GM21423 (cell line): ENCODE results near the gene C1orf21.

Source experiments
- ATAC-seq: cut with Tn5 transposase; IDR thresholded peaks from one replicate; pipeline ENCODE4 v1.9.1; 2021; ENCODE audit warnings: mild to moderate bottlenecking, moderate library complexity; ENCODE audit not compliant: unreplicated experiment

Gene C1orf21

DNA sequence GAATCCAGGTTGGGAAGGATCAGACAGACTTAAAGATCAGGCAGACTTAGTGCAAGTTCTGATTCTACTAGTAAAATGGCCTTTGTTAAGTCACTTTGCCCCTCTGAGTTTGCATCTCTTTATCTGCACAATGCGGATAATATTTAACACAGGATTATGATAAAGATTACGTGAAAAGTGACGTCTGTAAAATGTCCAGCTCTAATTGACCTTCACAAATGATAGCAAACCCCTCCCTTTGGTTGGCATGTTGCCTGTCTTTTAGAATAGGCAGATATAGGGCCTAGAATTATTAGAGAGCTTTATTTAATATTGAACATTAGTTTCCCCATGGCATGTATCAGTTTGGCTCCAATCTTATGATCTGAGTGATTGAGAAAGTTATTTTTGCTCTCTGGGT, 55.4 kb downstream of the C1orf21 start:
- ATAC-seq, result no peak

DNA sequence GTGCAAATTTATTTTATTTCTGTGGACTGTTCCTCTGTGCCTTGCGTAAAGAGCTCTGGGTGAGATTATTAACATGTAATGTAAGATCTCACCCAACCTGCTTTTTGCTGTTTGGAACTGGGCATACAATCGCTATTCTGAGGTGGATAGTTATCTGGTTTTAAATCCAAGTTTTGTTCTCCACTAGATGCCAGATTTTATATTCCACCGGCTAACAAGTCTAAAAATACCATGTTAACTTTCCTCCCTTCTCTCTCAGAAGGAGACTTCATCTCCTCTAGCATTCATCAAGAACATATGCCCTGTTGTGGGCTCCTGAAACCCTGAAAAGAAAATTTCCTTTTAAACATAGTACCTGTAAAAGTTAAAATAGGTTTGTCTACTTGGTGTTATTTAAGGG, 56.4 kb downstream of the C1orf21 start:
- ATAC-seq, result no peak

DNA sequence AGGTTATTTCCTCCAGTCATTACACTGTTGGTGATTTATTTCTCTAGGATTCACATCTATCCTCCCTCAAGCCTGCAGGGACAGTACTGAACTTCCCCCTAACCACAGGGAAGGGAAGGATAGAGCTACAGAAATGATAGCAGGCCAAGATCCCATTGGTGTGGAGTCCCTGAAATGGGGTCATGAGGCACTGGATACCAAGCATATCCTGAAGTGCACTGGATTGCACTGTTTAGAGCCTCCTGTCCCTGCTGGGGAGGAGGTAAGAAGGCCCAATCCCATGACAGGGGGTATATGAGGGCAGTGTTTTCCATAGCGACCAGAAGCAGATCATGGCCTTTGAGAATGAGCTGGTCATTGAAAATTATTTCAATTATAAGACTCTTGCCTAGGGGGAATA, 56.8 kb downstream of the C1orf21 start:
- no peak for ATAC-seq

DNA sequence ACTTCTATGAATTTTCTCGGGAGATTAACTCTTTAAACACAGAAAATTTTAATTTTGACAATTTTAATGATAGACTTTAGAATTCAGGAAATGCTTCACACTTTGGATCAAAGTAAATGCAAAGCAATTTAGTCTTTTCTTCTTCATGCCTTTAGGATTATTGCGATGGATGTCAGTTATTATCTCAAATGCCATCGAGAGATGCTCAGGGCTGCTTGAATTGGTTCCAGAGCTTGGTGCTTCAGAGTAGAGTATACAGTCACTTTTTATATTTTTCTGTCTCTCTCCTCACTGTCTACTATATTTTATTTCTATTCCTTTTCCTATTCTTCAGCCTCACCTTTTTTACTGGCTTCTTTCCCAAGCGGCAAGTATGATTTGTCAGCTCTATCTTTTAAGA, 59.2 kb downstream of the C1orf21 start:
- ATAC-seq, result no peak

DNA sequence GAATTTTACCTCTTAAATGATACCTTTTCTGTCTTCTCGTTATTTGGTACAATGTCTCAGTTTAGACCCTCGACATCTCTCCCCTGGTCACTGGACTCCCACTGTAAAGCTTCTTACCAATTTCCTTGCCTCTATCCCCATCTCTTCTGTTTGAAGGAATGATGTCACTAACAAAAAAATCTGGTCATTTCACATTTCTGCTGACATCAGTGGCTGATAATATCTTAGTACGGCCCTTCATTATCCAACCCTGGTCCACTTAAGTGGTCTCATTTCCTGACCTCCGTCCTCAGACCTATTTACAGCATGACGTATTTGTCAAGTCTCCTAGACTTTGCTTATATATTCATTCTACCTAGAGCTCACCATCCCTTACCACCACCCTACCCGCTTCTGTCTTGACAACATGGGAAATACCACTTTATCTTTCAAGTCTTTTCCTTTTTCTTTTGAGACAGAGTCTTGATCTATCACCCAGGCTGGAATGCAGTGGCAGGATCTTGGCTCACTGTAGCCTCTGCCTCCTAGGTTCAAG, 60.9 kb downstream of the C1orf21 start:
- ATAC-seq, result no peak

DNA sequence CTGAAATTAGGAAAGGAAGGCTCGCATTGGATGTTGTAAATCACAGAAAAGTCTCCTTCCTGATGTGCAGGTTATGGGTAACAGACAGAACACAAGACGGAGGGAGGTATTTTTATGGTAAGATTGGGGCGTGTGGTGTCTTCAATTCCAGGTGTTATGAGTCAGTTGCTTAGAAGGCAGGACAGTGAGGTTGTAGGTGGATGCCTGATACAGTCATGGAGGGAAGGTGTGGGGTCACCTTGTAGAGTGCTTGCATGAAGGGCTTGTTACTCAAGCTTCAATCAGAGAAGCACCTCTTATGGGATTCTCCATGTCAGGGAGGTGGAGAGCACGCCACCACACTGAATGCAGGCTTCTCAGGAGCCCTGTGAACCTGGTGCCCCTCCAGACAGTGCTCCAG, 63.1 kb downstream of the C1orf21 start:
- no peak for ATAC-seq

DNA sequence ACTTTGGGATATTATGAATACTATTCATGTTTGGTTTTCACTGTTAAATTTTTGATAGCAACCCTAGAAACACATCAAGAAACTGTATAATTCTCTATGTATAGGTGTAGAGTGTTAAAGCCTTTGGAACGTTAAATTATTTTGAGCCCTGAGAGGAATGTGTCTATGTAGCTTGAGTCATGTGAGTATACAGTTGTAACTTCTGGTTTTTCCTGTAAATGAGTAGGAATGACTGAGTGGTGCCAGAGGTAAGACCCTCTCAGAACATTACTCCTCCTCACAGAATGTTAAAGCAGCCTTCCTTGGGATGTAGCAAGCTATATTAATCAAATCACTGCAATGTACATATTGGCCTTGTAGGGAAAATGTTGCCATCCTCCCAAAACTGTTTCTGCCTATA, 69.0 kb downstream of the C1orf21 start:
- no peak for ATAC-seq

DNA sequence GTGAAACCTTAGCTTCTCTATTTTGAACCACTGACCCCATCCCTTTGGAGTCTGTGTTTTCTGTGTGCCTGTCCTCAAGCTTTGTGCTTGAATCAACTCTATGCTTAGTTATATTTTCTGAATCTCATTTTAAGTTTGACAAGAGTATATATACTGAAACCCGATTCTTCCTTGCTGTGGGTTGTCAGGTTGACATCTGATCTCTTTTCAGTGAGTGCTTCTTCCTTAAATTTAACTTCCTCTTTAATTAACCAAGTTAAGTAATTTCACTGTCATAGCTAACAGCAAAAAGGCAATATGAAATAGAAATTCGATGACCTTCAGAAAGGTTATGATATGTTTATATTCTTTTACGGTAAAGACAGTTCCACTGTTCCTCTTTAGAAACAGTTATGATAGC, 69.4 kb downstream of the C1orf21 start:
- no peak for ATAC-seq

DNA sequence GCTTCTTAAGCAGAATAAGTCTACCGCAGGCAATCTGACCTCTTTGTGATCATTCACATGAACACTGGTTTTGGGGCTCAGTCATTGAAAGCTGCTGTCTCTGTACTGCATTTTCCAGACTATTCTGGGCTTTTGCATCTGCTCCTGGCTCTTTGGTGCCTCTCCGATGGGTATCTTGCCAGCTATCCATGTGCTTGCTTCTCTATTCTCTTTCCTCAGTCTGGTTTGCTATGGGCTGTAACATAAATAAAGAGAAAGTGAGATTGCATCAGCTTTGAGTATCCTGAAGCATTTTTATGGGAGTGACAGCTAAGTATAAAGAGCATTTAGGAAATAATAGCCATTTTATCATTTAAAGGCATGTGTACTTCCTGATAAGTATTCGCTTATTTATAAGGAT, 70.7 kb downstream of the C1orf21 start:
- no peak for ATAC-seq

DNA sequence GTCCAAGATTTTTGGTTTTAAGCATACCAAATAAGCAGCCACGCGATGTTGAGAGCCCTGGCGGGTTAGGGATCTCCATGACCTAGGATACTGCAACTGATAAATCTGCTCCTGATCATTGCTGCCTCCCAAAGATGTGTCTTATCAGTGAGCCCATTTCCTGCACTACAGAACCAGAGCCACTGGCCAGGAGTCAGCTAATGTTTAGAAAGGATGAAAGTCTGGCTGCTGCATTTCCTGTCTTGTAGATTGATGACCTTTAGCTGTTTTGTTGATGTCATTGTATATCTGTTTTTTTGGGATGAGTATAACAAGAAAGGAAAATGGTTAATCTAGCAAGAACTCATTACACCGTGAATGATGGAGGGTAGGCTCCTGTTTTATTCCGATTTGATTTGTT, 74.5 kb downstream of the C1orf21 start:
- ATAC-seq, result no peak

DNA sequence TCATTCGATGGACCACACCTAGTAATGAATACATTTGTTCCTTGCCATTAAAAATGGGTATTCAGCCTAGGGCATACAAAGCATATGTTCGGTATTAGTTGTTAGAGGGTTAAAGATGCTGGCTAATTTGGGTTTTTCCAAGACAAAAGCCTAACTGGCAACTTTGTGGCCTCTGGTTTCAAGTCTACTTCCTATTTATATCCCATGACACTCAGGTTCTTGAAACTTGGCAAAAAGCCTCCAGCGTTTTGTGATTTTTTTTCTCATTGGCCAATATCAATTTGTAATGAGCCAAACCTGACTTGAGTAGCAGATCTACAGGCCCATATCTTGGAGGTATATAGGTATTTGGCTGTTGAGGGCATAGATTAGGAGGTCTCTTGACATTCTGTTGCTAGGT, 75.3 kb downstream of the C1orf21 start:
- no peak for ATAC-seq

DNA sequence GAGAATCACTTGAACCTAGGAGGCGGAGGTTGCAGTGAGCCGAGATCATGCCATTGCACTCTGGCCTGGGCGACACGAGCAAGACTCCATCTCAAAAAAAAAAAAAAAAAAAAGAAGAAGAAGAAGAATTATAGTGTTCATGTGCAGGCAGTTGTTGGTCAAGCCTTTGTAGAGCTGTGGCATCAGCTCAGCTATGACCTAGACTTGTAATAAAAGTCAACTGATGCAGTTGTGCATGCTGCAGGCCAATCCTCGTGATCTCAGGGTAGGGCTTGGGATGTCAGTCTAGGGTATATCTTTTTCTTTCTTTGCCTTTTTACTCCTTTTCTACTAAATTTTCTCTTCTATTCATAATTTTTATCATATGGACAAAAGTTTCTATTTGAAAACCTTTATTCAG, 76.2 kb downstream of the C1orf21 start:
- ATAC-seq, result no peak

DNA sequence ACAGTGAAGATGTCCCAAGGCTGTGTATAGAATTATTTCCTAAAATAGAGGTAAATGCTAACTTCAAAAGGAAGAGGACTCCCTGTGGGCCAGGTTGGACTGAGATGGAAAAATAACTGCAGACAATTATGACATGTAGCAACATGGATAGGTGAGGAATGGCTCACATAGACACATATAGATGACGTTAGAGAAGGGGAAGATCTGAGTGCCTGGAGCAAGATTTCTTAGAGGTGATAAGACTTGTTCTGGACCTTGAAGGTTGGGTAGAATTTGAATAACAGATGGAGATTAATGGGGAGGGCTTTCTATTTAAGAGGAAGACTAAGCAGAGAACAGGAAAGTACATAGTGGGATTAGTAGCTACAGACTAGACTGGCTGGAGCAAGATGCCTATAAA, 76.9 kb downstream of the C1orf21 start:
- ATAC-seq, result no peak

DNA sequence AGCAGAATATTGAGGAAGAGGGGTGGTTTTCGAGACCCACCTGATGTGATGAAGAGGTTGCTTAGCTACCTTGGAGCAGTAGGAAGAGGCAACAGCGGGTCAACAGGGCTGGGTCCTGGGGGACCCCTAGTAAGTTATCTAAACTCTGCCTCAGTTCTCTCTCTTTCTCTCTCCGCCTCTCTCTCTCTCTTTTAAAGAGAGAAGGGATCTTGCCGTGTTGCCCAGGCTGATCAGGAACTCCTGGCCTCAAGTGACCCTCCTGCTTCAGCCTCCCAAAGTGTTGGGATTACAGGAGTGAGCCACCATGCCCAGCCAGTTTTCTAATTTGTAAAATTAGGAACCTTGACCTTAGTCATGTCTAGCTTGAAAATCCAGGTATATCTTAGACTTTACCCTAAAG, 77.9 kb downstream of the C1orf21 start:
- no peak for ATAC-seq

DNA sequence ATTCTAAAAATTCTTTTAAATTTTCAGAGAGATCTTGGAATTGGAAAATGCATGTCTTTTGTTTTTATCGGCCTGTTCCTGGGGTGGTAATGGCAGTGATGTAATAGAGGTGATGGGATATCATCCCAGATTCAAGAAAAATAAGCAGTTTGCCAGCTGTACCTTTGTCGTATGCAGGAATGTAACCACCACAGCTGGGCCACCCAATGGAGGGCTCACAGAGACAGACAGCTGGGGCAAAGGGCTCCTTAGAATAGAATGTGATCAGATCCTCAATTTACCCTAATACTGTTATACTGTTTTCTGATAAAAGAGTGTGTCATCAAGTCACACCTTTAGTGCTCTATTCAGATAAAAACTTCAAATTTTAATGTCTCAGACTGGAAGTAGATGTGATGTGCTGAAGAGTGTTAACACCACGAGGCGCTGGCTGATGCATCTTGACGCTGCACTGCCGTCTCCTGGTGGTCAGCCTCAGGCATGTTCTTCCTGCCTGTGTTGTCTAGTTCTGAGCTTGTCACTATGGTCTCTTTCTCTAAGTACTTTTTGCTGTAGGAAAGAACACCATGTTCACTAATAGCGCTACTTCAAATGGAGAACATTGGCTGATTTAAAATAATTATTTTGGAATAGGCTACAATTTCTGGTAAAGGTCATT, 78.8 kb downstream of the C1orf21 start:
- no peak for ATAC-seq

DNA sequence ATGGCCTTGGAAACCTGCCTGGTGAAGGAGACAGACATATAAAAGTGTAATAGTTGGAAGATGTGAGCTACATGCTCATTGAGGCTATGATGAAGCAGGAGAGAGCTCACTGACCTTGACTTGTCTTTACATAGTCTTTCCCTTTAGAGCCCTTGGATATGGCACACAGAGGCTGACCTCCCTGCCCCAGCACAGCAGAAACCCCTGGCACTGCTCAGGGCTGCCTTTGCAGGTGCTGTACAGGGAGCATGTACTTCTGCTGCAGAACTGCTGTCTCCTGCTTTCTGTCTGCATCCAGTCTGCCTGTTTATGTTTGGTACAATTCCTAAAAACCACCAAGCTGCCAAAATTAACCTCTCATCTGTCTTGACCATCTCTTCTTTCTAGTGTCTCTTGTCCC, 80.5 kb downstream of the C1orf21 start:
- ATAC-seq, result no peak

DNA sequence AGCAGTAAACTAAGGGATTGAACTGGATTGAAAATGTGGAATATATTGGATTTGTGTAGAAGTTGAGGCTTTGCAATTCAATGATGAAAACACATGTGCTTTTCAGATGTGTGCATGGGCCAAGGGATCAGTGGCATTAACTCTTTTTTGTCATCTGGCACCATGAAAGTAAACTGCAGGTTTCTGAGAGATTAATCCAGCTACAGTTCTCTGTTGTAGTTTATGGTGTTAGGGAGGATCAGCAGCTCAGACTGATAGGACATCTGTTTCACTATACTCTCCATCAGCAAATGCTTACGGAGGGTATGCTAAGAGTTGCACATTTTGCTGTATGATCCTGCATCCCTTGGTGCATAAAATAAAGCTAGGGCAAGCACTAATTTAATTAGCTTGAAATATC, 82.6 kb downstream of the C1orf21 start:
- no peak for ATAC-seq

DNA sequence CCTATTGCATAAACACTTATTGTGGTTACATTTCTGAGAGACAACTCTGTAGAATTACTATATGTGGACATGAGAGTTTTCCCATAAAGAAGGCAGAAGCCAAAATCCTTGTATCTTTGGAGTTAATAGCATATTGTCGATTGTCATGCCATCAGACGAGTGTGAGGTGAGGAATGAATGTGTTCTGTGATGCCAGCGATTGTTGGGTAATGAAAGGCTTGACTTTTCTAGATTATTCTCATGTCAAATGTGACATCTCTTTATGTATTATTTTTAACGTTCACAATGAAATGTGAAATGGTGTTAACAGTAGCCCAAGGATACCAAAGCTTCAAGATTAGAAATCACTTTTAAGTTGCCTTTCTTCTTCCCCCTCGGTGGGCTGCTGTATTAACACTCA, 84.9 kb downstream of the C1orf21 start:
- ATAC-seq, result no peak

DNA sequence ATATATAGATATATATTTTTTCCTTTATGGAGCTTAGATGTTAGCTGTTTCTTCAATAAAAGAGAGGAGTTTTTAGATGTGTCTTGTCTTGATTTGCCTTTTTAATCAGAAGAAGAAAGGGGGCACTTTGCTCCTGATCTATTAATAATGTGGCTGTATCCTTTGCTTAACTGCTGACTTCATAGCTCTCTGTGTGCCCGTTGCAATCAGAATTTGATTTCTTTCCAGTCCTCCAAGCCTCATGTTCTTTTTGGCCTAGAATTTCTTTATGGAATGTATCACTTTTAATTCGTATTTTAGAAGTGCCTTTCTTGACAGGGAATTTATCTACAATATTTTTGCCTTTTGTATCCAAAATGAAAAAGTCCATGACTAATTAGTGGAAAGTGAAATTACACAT, 85.3 kb downstream of the C1orf21 start:
- ATAC-seq, result no peak

DNA sequence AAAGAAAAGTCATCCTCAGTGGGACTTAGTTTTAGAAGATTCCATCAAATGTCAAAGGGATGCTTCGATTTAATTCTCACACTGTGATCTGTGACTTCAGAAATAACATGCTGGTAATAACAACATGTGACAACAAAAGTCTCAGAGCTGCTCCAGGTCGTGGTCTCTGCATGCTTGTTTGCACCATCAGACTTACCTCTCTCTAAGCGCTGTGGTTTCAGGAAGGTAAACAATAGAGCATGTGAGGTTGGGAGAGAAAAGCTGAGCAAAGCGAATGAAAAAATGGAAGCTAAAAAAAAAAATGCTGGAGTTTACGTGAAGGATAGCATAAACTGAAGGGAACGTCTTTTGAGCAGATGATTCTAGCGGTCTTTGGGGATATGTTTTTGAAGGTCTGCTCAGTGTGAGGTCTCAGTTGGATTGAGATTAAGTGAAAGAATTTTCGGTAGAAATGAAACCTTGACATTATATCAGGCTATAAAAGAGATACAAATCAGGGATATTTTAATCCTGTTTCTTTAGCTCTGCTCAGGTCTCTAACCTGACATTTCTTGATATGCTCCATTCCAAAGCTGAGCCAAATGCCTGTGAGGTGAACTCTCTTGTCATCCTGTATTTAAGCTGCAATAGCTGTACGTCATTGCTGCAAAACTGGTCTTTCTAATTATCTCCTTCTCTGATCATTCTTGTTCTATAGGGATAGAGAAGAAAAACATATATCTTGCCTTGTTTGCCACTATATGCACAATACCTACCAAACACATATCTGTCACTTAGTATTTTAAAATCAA, 86.5 kb downstream of the C1orf21 start:
- no peak for ATAC-seq

DNA sequence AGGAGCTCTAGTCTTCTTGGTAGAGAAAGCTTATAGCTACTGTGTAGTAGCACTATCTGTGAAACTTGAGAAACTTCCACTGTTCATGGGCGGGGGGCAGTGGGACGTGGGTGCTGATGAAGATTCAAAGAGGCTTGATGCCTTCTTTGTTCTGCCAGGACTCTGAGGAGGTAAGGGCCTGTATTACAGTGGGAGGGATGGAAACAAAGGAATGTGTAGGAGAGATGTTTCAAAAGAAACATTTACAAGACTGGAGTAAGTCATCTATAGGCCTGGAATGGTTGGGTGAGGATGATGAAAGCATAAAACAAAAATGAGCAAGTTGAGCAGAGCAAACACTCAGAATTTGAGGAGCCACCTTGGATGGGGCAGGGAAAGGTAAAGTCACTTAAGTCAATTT, 89.4 kb downstream of the C1orf21 start:
- no peak for ATAC-seq

DNA sequence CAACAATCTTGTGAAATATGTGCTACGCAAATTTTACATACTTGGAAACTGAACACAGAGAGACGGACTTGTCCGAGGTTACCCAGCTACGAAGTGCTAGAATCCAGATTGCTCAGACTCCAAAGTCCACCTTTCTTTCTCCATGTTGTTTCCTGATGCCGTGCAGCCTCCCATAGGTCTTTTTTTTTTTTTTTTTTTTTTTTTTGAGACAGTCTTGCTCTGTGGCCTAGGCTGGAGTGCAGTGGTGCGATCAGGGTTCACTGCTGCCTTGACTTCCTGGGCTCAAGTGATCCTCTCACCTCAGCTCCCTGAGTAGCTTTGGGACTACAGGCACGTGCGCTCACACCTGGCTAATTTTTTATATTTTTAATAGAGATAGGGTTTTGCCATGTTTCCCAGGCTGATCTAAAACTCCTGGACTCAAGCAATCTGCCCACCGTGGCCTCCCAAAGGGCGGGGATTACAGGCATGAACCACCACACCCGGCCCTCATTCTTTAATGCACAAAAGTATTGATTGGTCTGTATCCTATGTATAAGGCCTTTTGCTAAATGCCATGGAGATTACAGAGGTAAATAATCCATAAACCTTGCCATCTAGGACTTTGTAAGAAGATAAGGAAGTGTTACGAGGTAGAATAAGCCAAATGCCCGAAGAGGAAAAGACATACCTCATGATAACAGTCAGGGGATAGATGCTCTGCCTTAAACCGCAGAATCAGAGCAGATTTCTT, 92.8 kb downstream of the C1orf21 start:
- no peak for ATAC-seq
